Measurements from ENCODE around the gene NAPSA.

- TF ChIP-seq, protein P1, sequence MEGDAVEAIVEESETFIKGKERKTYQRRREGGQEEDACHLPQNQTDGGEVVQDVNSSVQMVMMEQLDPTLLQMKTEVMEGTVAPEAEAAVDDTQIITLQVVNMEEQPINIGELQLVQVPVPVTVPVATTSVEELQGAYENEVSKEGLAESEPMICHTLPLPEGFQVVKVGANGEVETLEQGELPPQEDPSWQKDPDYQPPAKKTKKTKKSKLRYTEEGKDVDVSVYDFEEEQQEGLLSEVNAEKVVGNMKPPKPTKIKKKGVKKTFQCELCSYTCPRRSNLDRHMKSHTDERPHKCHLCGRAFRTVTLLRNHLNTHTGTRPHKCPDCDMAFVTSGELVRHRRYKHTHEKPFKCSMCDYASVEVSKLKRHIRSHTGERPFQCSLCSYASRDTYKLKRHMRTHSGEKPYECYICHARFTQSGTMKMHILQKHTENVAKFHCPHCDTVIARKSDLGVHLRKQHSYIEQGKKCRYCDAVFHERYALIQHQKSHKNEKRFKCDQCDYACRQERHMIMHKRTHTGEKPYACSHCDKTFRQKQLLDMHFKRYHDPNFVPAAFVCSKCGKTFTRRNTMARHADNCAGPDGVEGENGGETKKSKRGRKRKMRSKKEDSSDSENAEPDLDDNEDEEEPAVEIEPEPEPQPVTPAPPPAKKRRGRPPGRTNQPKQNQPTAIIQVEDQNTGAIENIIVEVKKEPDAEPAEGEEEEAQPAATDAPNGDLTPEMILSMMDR (IDR thresholded peaks at IDR 0.05; ENCODE audit: low read length): no peak
- TF ChIP-seq EZH2 (IDR thresholded peaks at IDR 0.05; ENCODE audit: borderline replicate concordance, low read length): no peak
These were observed 39.9 kb downstream of the NAPSA start for GRCh38 chr19:50325310-50326100.

All from OCI-LY1 (cell line).